ENCODE results near the gene MMUT. TPM values are rescaled to one million over a fixed set of nuclear protein-coding genes. Genes with fewer than 3 reads are reported as not detected.

The MMUT gene
- total and polyA plus RNA-seq, 2 experiments from 2014 or later: 8.7 to 12.4 TPM

- H3K27ac Mint-ChIP-seq: no peak overlapping the region
- TF ChIP-seq EZH2phosphoT487 (IDR thresholded peaks at IDR 0.05; ENCODE audit: unreplicated experiment): no peak
- TF ChIP-seq JUNB (IDR thresholded peaks at IDR 0.05; ENCODE audit: unreplicated experiment): no peak
- no peak for TF ChIP-seq STAT1 (IDR thresholded peaks at IDR 0.05; ENCODE audit: unreplicated experiment)
- no peak for TF ChIP-seq CREB1 (CRISPR knock-in tag; IDR thresholded peaks at IDR 0.05; ENCODE audit: low read depth)
- no peak for TF ChIP-seq ZNF114 (CRISPR knock-in tag; IDR thresholded peaks at IDR 0.05)
- TF ChIP-seq ZNF331 (CRISPR knock-in tag; IDR thresholded peaks at IDR 0.05; ENCODE audit: low read depth): no peak
- no peak for TF ChIP-seq POLR2AphosphoS5 (IDR thresholded peaks at IDR 0.05; ENCODE audit: low read depth)
- TF ChIP-seq, protein P1, sequence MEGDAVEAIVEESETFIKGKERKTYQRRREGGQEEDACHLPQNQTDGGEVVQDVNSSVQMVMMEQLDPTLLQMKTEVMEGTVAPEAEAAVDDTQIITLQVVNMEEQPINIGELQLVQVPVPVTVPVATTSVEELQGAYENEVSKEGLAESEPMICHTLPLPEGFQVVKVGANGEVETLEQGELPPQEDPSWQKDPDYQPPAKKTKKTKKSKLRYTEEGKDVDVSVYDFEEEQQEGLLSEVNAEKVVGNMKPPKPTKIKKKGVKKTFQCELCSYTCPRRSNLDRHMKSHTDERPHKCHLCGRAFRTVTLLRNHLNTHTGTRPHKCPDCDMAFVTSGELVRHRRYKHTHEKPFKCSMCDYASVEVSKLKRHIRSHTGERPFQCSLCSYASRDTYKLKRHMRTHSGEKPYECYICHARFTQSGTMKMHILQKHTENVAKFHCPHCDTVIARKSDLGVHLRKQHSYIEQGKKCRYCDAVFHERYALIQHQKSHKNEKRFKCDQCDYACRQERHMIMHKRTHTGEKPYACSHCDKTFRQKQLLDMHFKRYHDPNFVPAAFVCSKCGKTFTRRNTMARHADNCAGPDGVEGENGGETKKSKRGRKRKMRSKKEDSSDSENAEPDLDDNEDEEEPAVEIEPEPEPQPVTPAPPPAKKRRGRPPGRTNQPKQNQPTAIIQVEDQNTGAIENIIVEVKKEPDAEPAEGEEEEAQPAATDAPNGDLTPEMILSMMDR (conservative IDR thresholded peaks at IDR 0.05; ENCODE audit: low read depth in 2 of 2): no peak
- no peak for TF ChIP-seq NANOG (IDR thresholded peaks at IDR 0.05; ENCODE audit: borderline replicate concordance)
- TF ChIP-seq EZH2 (IDR thresholded peaks at IDR 0.05; ENCODE audit: low read depth, unreplicated experiment): no peak
- TF ChIP-seq REST (IDR thresholded peaks at IDR 0.05; ENCODE audit: unreplicated experiment): no peak
- TF ChIP-seq ZNF462 (CRISPR knock-in tag; IDR thresholded peaks at IDR 0.05): no peak
- TF ChIP-seq, protein P2, sequence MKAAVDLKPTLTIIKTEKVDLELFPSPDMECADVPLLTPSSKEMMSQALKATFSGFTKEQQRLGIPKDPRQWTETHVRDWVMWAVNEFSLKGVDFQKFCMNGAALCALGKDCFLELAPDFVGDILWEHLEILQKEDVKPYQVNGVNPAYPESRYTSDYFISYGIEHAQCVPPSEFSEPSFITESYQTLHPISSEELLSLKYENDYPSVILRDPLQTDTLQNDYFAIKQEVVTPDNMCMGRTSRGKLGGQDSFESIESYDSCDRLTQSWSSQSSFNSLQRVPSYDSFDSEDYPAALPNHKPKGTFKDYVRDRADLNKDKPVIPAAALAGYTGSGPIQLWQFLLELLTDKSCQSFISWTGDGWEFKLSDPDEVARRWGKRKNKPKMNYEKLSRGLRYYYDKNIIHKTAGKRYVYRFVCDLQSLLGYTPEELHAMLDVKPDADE (IDR thresholded peaks at IDR 0.05): no peak
- H3K4me2 ChIP-seq: no peak overlapping the region
- H3F3A ChIP-seq (replicated peaks; ENCODE audit: low read depth): no peaks in the 10 kb centered on the region
- H3K4me1 Mint-ChIP-seq: peaks cover 4% of the 10 kb centered on the region
- no peaks in the 10 kb centered on the region for H3K27me3 Mint-ChIP-seq (ENCODE audit: insufficient read depth, low read depth, poor library complexity)
- H3K9me3 Mint-ChIP-seq: no peaks in the 10 kb centered on the region
- H3K4me1 ChIP-seq (ENCODE audit: insufficient read depth): no peaks in the 10 kb centered on the region
- no peak for ATAC-seq
- no peak overlapping the region for H3K4me3 ChIP-seq
- no peaks in the 10 kb centered on the region for H3K27me3 ChIP-seq (ENCODE audit: insufficient read depth)
- H4K20me1 ChIP-seq (replicated peaks; ENCODE audit: insufficient read depth): no peaks in the 10 kb centered on the region; the same call in 1 of the 2 replicates
- H3K36me3 ChIP-seq (ENCODE audit: insufficient read depth): peaks cover 13% of the 10 kb centered on the region; the same call in 1 of the 2 replicates
- DNase-seq (ENCODE audit: low spot score): no peak
- no peaks in the 10 kb centered on the region for H3K9me2 ChIP-seq (ENCODE audit: insufficient read depth)
- no peak overlapping the region for H2AFZ ChIP-seq
- peaks cover 71% of the 10 kb centered on the region for H3K79me2 ChIP-seq (replicated peaks; ENCODE audit: insufficient read depth)
- H3K36me3 Mint-ChIP-seq (ENCODE audit: low read depth): peaks cover 24% of the 10 kb centered on the region
- no peak overlapping the region for H3K4me3 Mint-ChIP-seq
- H3K27ac ChIP-seq (ENCODE audit: low read depth): no peak overlapping the region
These were observed 5.0 kb upstream of the MMUT start for GRCh38 chr6:49468042-49468441.

Measured in GM23338 (cell line).